Astrocyte (in vitro differentiated cells and primary cell): ENCODE data around the gene PTPRM. TPM values are rescaled to one million over a fixed set of nuclear protein-coding genes. Genes with fewer than 3 reads are reported as not detected.

ENCODE experiments used
- DNase-seq: peaks from one replicate; pipeline ENCODE4 v3.0.0-alpha.2; 2010; ENCODE audit warnings: low read depth
- FAIRE-seq: peaks from 2 replicates; lab custom pipeline; 2011; peaks lifted over from hg19 to GRCh38; lab: Jason Lieb, UNC
- H2AFZ ChIP-seq: 2 replicates; pipeline ENCODE4 v1.6.0; 2012; ENCODE audit warnings: low read depth, low read length, inconsistent platforms
- H3K27ac ChIP-seq: 2 replicates; pipeline ENCODE4 v1.5.1; 2011; ENCODE audit warnings: low read depth, low read length, inconsistent platforms
- H3K27me3 ChIP-seq: 2 replicates; pipeline ENCODE4 v1.6.0; 2011; ENCODE audit warnings: low read length, inconsistent platforms; ENCODE audit not compliant: insufficient read depth
- H3K36me3 ChIP-seq: 2 replicates; pipeline ENCODE4 v1.5.1; 2011; ENCODE audit warnings: low read length, inconsistent platforms; ENCODE audit not compliant: insufficient read depth
- H3K4me1 ChIP-seq: 2 replicates; pipeline ENCODE4 v1.5.1; 2011; ENCODE audit warnings: low read length, inconsistent platforms; ENCODE audit not compliant: insufficient read depth
- H3K4me2 ChIP-seq: 2 replicates; pipeline ENCODE4 v1.6.0; 2012; ENCODE audit warnings: low read length, inconsistent platforms
- H3K4me3 ChIP-seq: 2 replicates; pipeline ENCODE4 v1.5.1; 2011; ENCODE audit warnings: low read depth, mild to moderate bottlenecking, low read length, inconsistent platforms; ENCODE audit not compliant: insufficient read depth
- H3K79me2 ChIP-seq: 2 replicates; pipeline ENCODE4 v1.6.0; 2012; ENCODE audit warnings: mild to moderate bottlenecking, low read length, inconsistent platforms; ENCODE audit not compliant: insufficient read depth
- H3K9ac ChIP-seq: 2 replicates; pipeline ENCODE4 v1.6.0; 2012; ENCODE audit warnings: mild to moderate bottlenecking, low read length, inconsistent platforms
- H3K9me3 ChIP-seq: 2 replicates; pipeline ENCODE4 v1.5.1; 2012; ENCODE audit warnings: low read depth, mild to moderate bottlenecking, low read length, inconsistent platforms; ENCODE audit not compliant: insufficient read depth
- H4K20me1 ChIP-seq: 2 replicates; pipeline ENCODE4 v1.6.0; 2012; ENCODE audit warnings: low read length, inconsistent platforms; ENCODE audit not compliant: insufficient read depth
- H3K27ac Mint-ChIP-seq: one replicate; pipeline ENCODE4 v1.8.0; 2021; ENCODE audit warnings: mild to moderate bottlenecking, mixed read lengths; ENCODE audit not compliant: unreplicated experiment
- H3K27me3 Mint-ChIP-seq: one replicate; pipeline ENCODE4 v1.8.0; 2021; ENCODE audit warnings: low read depth, mixed read lengths; ENCODE audit not compliant: unreplicated experiment
- H3K36me3 Mint-ChIP-seq: one replicate; pipeline ENCODE4 v1.8.0; 2021; ENCODE audit warnings: low read depth, mixed read lengths; ENCODE audit not compliant: unreplicated experiment
- H3K4me1 Mint-ChIP-seq: one replicate; pipeline ENCODE4 v1.8.0; 2021; ENCODE audit warnings: low read depth, mixed read lengths; ENCODE audit not compliant: unreplicated experiment
- H3K4me3 Mint-ChIP-seq: one replicate; pipeline ENCODE4 v1.8.0; 2021; ENCODE audit warnings: mild to moderate bottlenecking, moderate library complexity, mixed read lengths; ENCODE audit not compliant: unreplicated experiment
- H3K9me3 Mint-ChIP-seq: one replicate; pipeline ENCODE4 v1.8.0; 2021; ENCODE audit warnings: mild to moderate bottlenecking, mixed read lengths; ENCODE audit not compliant: unreplicated experiment
- CTCF ChIP-seq: IDR thresholded peaks from 2 replicates; pipeline ENCODE4 v1.5.1; 2011; ENCODE audit warnings: low read depth, mild to moderate bottlenecking, inconsistent platforms, low read length, moderate library complexity; ENCODE audit not compliant: insufficient read depth
- EZH2 ChIP-seq: IDR thresholded peaks from 2 replicates; pipeline ENCODE4 v1.6.1; 2012; ENCODE audit warnings: mild to moderate bottlenecking, low read length, inconsistent platforms; ENCODE audit not compliant: insufficient read depth
- total RNA-seq: library from RNA; stranded (reverse); gene quantifications from 2 replicates; pipeline ENCODE4 v1.2.1, GENCODE V29; 2021

PTPRM gene
- total RNA-seq, 1 donor from 2014 or later, result 59.6 TPM

GRCh38 chr18:8247700-8248099 is 680.6 kb downstream of the PTPRM start:
- H3K27ac ChIP-seq, result no peak overlapping the region
- no peaks in the 10 kb centered on the region for H3K4me1 ChIP-seq
- peaks cover 2% of the 10 kb centered on the region for H3K4me1 Mint-ChIP-seq
- no peaks in the 10 kb centered on the region for H3K27me3 Mint-ChIP-seq
- H3K27ac Mint-ChIP-seq, result no peak overlapping the region
- no peak for DNase-seq
- no peak overlapping the region for H2AFZ ChIP-seq
- FAIRE-seq, result no peak
- no peaks in the 10 kb centered on the region for H3K79me2 ChIP-seq
- H3K4me3 ChIP-seq, result no peak overlapping the region
- H3K4me2 ChIP-seq, result no peak overlapping the region
- H3K9me3 Mint-ChIP-seq, result no peaks in the 10 kb centered on the region
- H3K36me3 Mint-ChIP-seq, result peaks cover 9% of the 10 kb centered on the region
- no peaks in the 10 kb centered on the region for H3K27me3 ChIP-seq
- TF ChIP-seq CTCF, result no peak
- TF ChIP-seq EZH2, result no peak
- no peaks in the 10 kb centered on the region for H3K36me3 ChIP-seq
- H3K9me3 ChIP-seq, result no peaks in the 10 kb centered on the region
- no peaks in the 10 kb centered on the region for H4K20me1 ChIP-seq
- H3K4me3 Mint-ChIP-seq, result no peak overlapping the region
- no peak overlapping the region for H3K9ac ChIP-seq

GRCh38 chr18:8248576-8248975 is 681.5 kb downstream of the PTPRM start:
- Histone ChIP-seq H3K9ac (no peak overlapping the region), H3K27ac (no peak overlapping the region), H3K4me2 (no peak overlapping the region), H3K79me2 (no peaks in the 10 kb centered on the region), H3K4me3 (no peak overlapping the region), H3K36me3 (no peaks in the 10 kb centered on the region), H3K27me3 (no peaks in the 10 kb centered on the region), H4K20me1 (no peaks in the 10 kb centered on the region), H3K4me1 (no peaks in the 10 kb centered on the region), H2AFZ (no peak overlapping the region), H3K9me3 (no peaks in the 10 kb centered on the region)
- Mint-ChIP-seq H3K27ac (no peak overlapping the region), H3K36me3 (peaks cover 13% of the 10 kb centered on the region), H3K9me3 (no peaks in the 10 kb centered on the region), H3K4me3 (no peak overlapping the region), H3K4me1 (peaks cover 2% of the 10 kb centered on the region), H3K27me3 (no peaks in the 10 kb centered on the region)
- DNase-seq (no peak), FAIRE-seq (no peak)
- TF ChIP-seq CTCF (no peak), EZH2 (no peak)

- Histone ChIP-seq H3K27me3 (no peaks in the 10 kb centered on the region), H3K27ac (no peak overlapping the region), H3K4me2 (no peak overlapping the region), H2AFZ (no peak overlapping the region), H3K4me1 (no peaks in the 10 kb centered on the region), H3K4me3 (no peak overlapping the region), H3K9me3 (no peaks in the 10 kb centered on the region), H3K79me2 (no peaks in the 10 kb centered on the region), H3K9ac (no peak overlapping the region), H4K20me1 (no peaks in the 10 kb centered on the region), H3K36me3 (no peaks in the 10 kb centered on the region)
- no peak for FAIRE-seq
- Mint-ChIP-seq H3K27ac (no peak overlapping the region), H3K36me3 (peaks cover 12% of the 10 kb centered on the region), H3K9me3 (no peaks in the 10 kb centered on the region), H3K4me3 (no peak overlapping the region), H3K4me1 (peaks cover 5% of the 10 kb centered on the region), H3K27me3 (no peaks in the 10 kb centered on the region)
- DNase-seq, result no peak
- no peak for TF ChIP-seq CTCF
- no peak for TF ChIP-seq EZH2
These were observed 682.7 kb downstream of the PTPRM start for GRCh38 chr18:8249811-8250210.
